NCI-H69 (cell line): Measurements from ENCODE around the gene GPBP1.
"Not testable (repeated sequence)": the region's sequence is repeated elsewhere in the genome, so short reads cannot be mapped to it uniquely, and the experiment has no call there.

ENCODE experiments used
- DNase-seq: peaks from one replicate; lab custom pipeline; 2025; lab: John Stamatoyannopoulos, UW

The GPBP1 gene

GRCh38 chr5:57277085-57277484 lies 103.2 kb downstream of the GPBP1 start:
- DNase-seq, result peak; percentile 19

DNA sequence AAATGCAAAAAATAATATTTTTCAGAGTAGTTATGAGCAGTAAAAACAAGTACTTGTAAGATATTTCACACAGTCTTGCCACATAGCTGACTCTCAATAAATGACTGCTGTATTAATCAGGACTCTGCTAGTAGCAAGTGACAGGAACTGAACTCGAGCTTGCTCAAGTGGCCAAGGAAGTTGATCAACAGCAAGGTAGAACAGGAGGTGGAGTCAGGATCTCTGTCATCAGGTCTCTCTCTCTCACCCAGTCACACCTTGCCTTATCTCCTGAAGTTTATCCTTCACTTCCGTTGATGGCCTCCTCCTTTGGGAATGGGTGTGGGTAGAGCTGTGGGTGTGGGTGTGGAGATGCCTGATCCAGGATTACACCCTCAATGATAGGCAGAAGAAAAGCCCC lies 107.0 kb downstream of the GPBP1 start:
- DNase-seq, result no peak

DNA sequence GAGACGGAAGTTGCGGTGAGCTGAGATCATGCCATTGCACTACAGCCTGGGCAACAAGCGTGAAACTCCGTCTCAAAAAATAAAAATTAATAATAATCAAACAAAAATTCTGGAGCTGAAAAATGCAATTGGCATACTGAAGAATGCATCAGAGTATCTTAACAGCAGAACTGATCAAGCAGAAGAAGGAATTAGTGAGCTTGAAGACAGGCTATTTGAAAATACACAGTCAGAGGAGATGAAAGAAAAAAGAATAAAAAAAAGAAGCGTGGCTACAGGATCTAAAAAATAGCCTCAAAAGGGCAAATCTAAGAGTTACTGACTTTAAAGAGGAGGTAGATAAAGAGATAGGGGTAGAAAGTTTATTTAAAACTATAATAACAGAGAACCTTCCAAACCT lies 111.2 kb downstream of the GPBP1 start:
- not testable (repeated sequence) for DNase-seq

- DNase-seq, result no peak
Measured at GRCh38 chr5:57291894-57292293, 118.0 kb downstream of the GPBP1 start.

- DNase-seq, result no peak
Measured at GRCh38 chr5:57292336-57292735, 118.5 kb downstream of the GPBP1 start.

DNA sequence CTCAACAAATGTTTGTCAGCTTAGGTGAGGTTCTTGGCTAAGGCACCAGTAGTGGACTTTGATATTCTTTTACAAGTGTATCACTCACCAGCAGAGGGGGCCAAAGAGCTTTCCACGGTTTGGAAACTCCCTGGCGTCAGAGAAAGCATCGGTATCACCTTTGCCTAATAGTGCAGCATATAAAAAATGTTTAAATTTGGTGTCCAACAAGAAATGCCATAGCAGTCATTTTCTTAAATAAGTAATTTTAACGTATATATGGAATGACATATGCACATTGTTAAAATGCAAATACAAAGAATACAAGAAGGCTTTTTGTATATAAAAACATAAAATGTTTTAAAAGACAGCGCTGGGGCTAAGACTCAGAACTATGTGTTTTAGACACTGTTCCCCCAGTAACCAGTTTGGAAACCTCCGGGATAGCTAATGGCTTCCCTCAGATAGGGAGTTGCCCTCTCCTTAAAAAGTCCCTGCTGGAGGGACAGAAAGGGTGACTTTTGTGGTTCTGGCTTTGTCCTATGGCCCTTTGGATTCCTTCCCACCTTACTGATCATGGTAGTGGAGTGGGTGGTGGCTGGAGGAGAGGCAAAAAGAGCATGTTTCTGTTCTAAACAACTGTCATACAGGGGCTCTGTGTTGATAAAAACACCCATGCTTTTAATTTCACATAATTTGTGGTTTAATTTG lies 124.6 kb downstream of the GPBP1 start:
- peak; percentile 87 for DNase-seq

DNA sequence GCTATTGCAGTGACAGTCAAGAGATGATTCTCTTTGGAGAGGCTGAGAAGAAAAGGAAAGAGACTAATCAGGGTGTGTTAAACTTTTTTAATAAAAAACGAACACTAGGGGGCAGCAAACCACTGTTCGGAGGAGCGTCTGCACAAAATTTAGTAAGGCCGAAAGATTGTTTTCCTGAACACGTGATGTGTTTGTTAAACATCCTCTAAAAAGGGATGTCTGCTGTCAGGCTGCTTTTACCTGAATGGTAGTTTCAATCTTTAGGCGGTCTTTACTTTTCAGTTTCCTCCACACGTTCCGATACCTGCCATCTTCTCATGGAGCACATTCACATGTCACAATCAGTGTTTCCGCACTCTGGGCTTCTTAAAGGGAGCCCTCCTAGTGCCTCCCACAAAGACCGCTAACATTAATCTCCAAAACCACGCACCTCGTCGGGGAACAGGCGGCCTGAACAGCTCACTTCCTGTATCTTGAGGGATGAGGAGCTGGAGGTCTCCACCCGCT lies 125.2 kb downstream of the GPBP1 start:
- peak; percentile 75 for DNase-seq

- DNase-seq, result no peak
Measured at GRCh38 chr5:57299986-57300385, 126.1 kb downstream of the GPBP1 start.

- DNase-seq, result peak; percentile 47
Measured at GRCh38 chr5:57302164-57302563, 128.3 kb downstream of the GPBP1 start.

- DNase-seq, result no peak
Measured at GRCh38 chr5:57302643-57303042, 128.8 kb downstream of the GPBP1 start.

- DNase-seq, result no peak
Measured at GRCh38 chr5:57303985-57304384, 130.1 kb downstream of the GPBP1 start.

DNA sequence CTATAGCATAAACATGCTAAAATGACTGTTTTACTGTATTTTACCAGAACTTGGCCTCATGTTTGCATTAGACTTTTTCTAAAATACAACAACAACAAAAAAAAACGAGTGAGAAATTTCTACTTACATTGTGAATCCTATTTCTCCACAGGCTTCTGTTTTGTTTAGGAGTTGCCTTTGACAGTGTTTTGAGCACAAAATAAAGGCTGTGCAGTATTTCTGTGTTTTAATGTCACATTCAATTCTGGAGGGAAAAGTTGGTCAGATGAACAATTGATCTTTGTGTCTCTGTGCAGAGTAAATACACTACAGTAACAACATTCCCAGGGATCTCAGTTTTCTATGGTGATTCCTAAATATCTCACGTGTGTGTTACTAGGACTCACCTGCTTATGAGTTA lies 131.1 kb downstream of the GPBP1 start:
- no peak for DNase-seq

- no peak for DNase-seq
Measured at GRCh38 chr5:57306359-57306758, 132.5 kb downstream of the GPBP1 start.

GRCh38 chr5:57307516-57307915 lies 133.7 kb downstream of the GPBP1 start:
- no peak for DNase-seq

DNA sequence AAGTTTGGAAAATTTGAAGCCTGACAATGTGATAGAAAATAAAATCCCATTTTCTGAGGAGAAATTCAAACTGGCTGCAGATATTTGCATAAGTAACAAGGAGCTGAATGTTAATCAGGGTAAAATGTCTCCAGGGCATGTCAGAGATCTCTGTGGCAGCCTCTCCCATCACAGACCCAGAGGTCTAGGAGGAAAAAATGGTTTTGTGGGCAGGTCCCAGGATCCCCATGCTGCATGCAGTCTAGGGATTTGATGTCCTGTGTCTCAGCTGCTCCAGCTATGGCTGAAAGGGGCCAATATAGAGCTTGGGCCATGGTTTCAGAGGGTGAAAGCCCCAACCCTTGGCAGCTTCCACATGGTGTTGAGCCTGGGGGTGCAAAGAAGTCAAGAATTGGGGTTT lies 135.2 kb downstream of the GPBP1 start:
- DNase-seq, result not testable (repeated sequence)

DNA sequence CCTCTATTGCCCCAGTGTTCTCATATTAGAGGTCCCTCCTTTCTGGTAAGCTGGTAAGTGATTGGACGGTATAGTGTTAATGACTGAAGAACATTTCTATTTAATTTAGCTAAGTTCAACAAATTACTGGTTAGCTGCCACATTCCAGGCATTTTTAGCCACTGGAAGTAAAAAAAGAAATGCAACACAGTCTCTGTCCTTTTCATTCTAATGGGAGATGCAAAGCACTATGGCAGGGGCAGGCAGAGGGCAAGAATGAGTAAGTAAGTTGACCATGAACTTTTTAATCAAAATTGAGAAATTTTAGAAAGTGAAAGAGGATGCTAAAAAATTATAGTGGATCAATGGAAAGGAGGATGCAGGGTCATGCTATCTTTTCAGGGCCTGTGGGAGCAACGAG lies 137.4 kb downstream of the GPBP1 start:
- DNase-seq, result no peak

GRCh38 chr5:57311921-57312735 lies 138.3 kb downstream of the GPBP1 start:
- peak; percentile 39 for DNase-seq

GRCh38 chr5:57313716-57314115 lies 139.9 kb downstream of the GPBP1 start:
- no peak for DNase-seq
